Right ventricle myocardium inferior (tissue), 1 donor: ENCODE data around the gene LOXL1. TPM values are rescaled to one million over a fixed set of nuclear protein-coding genes. Genes with fewer than 3 reads are reported as not detected.
"Not testable (repeated sequence)": the region's sequence is repeated elsewhere in the genome, so short reads cannot be mapped to it uniquely, and the experiment has no call there.

Experiments used
- ATAC-seq: fragments of 200-7000 bp; cut with Tn5 transposase; one replicate; pipeline ENCODE4 v1.9.1; 2020; ENCODE audit warnings: mild to moderate bottlenecking, moderate library complexity
- DNase-seq: peaks from one replicate; pipeline ENCODE4 v3.0.0; 2021; ENCODE audit errors: missing footprints
- intact Hi-C: fragments of 100-400 bp; cut with DNase I; formaldehyde crosslinking; loops from one replicate; pipeline ENCODE4 v1.11.0; 2022
- total RNA-seq: library from RNA; stranded (reverse); fragmentation: NEBNext Ultra II Directional; extraction: Animal tissue kit (Norgen Biotek cat#: 25700); gene quantifications from one replicate; pipeline ENCODE4 v1.2.1, GENCODE V29; 2021
- donor health status: DM: no; HTN: yes; CAD: no; lungs with severe emphysema.

The LOXL1 gene
- total RNA-seq, 1 donor from 2014 or later: 15.9 TPM

GRCh38 chr15:73956743-73957135, 30.5 kb downstream of the LOXL1 start:
- intact Hi-C loops: no loop called here
- ATAC-seq (no peak), DNase-seq (no peak)

GRCh38 chr15:73957276-73957675, 31.0 kb downstream of the LOXL1 start:
- ATAC-seq: no peak

GRCh38 chr15:73957785-73958184, 31.5 kb downstream of the LOXL1 start:
- ATAC-seq (no peak), DNase-seq (no peak)
- intact Hi-C loops: no loop called here

More at GRCh38 chr15:73957276-73957675, 31.0 kb downstream of the LOXL1 start:
- DNase-seq: no peak
- intact Hi-C loops: no loop called here

GRCh38 chr15:73959012-73959581, 32.8 kb downstream of the LOXL1 start:
- intact Hi-C loops: no loop called here
- DNase-seq (no peak), ATAC-seq (no peak)

GRCh38 chr15:73959801-73960200, 33.5 kb downstream of the LOXL1 start:
- ATAC-seq: no peak
- DNase-seq: no peak
- intact Hi-C loops: no loop called here

- DNase-seq, intact Hi-C loops, ATAC-seq: not testable (repeated sequence)
These were observed 34.3 kb downstream of the LOXL1 start for GRCh38 chr15:73960472-73961070.

GRCh38 chr15:73962433-73962832, 36.2 kb downstream of the LOXL1 start:
- intact Hi-C loops: no loop called here
- DNase-seq: no peak

GRCh38 chr15:73964736-73965093, 38.5 kb downstream of the LOXL1 start:
- ATAC-seq: peak; percentile 93
- intact Hi-C loops: loop anchor here (1.0 to 2.0 kb wide), 2 partner anchors 13 to 90 kb away; no protein-coding TSS in a partner anchor
- DNase-seq: peak; percentile 86

More at GRCh38 chr15:73962433-73962832, 36.2 kb downstream of the LOXL1 start:
- no peak for ATAC-seq

- intact Hi-C loops: loop anchor here (2.0 kb wide), 1 partner anchor 90 kb away; no protein-coding TSS in a partner anchor
- no peak for DNase-seq
- peak; percentile 5 for ATAC-seq
These were observed 39.0 kb downstream of the LOXL1 start for GRCh38 chr15:73965094-73965757.

GRCh38 chr15:73965758-73966113, 39.5 kb downstream of the LOXL1 start:
- intact Hi-C loops: loop anchor here (2.0 kb wide), 1 partner anchor 91 kb away; no protein-coding TSS in a partner anchor
- ATAC-seq: no peak
- no peak for DNase-seq

- DNase-seq (no peak), ATAC-seq (no peak)
- intact Hi-C loops: no loop called here
These were observed 42.2 kb downstream of the LOXL1 start for GRCh38 chr15:73968461-73968860.

GRCh38 chr15:73969151-73969759, 43.0 kb downstream of the LOXL1 start:
- DNase-seq: no peak
- no peak for ATAC-seq
- intact Hi-C loops: no loop called here

- intact Hi-C loops: loop anchor here (2.0 to 10.0 kb wide), 3 partner anchors 64 to 342 kb away; partner anchors contain the start of gene ISLR2
- ATAC-seq (peak; percentile 92), DNase-seq (peak; percentile 89)
These were observed 46.9 kb downstream of the LOXL1 start for GRCh38 chr15:73972984-73973682.

- intact Hi-C loops: loop anchor here (2.0 to 10.0 kb wide), 3 partner anchors 63 to 341 kb away; partner anchors contain the start of gene ISLR2
- not testable (repeated sequence) for DNase-seq, ATAC-seq
These were observed 47.5 kb downstream of the LOXL1 start for GRCh38 chr15:73973683-73974200.

GRCh38 chr15:73975440-73976125, 49.3 kb downstream of the LOXL1 start:
- intact Hi-C loops: loop anchor here (10.0 kb wide), 2 partner anchors 159 to 339 kb away; partner anchors contain the start of gene ISLR2

GRCh38 chr15:73978896-73979295, 52.6 kb downstream of the LOXL1 start:
- intact Hi-C loops: loop anchor here (10.0 kb wide), 2 partner anchors 156 to 336 kb away; partner anchors contain the start of gene ISLR2
- DNase-seq: no peak
- no peak for ATAC-seq

More at GRCh38 chr15:73975440-73976125, 49.3 kb downstream of the LOXL1 start:
- not testable (repeated sequence) for DNase-seq, ATAC-seq

- ATAC-seq: no peak
- intact Hi-C loops: loop anchor here (10.0 kb wide), 2 partner anchors 155 to 335 kb away; partner anchors contain the start of gene ISLR2
- DNase-seq: no peak
These were observed 53.4 kb downstream of the LOXL1 start for GRCh38 chr15:73979636-73980035.

- intact Hi-C loops: no loop called here
- ATAC-seq: peak; percentile 3
- no peak for DNase-seq
These were observed 55.5 kb downstream of the LOXL1 start for GRCh38 chr15:73981761-73982221.
